Kidney glomerular epithelial cell (primary cell): ENCODE measurements around the gene OR2T6.
"Not testable (repeated sequence)": the region's sequence is repeated elsewhere in the genome, so short reads cannot be mapped to it uniquely, and the experiment has no call there.

Source experiments
- DNase-seq: peaks from one replicate; lab custom pipeline; 2025; lab: John Stamatoyannopoulos, UW

The OR2T6 gene, protein sequence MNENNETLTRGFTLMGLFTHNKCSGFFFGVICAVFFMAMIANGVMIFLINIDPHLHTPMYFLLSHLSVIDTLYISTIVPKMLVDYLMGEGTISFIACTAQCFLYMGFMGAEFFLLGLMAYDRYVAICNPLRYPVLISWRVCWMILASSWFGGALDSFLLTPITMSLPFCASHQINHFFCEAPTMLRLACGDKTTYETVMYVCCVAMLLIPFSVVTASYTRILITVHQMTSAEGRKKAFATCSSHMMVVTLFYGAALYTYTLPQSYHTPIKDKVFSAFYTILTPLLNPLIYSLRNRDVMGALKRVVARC

DNA sequence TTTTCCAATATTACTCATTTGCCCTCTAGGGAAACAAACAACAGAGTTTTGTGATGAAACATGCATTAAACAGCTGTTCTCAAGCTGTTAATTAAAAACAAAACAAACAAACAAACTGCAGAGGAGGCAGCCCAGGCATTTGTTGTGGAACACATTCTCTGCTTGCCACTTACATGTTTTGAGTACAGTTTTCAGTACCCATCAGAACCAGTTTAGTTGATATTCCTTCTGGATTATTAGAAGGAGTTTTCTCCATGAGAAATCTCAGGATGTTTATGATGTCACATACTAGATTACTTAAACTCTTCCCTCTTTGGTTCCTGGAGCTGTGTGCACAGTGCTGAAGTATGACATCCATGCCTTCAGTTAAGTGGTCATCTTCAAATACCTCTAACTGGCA lies at the start of gene OR2T6:
TSS of gene OR2T6 (plus strand) at position 301 of the 400 bp plus-strand sequence. CDS start 11,863 bp downstream, outside the sequence.
- DNase-seq = no peak

DNA sequence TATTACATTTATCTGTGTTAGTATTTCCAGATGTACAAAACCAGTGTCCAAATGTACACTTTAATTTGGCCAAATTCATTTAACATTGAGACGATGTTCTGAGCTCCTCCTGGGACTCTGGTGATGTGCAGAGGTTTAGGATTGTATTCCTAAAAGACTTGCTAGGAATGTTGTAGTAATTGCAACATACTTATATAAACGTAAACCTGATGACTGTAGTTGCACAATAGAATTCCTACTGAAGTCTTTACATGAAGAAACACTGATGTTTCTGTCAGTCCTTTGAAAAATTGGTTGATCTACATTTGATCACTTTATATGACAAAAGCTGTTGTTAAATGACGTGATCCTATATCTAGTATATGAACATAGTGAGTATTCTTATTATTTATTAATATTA lies 32.1 kb upstream of the OR2T6 start:
- DNase-seq = no peak

DNA sequence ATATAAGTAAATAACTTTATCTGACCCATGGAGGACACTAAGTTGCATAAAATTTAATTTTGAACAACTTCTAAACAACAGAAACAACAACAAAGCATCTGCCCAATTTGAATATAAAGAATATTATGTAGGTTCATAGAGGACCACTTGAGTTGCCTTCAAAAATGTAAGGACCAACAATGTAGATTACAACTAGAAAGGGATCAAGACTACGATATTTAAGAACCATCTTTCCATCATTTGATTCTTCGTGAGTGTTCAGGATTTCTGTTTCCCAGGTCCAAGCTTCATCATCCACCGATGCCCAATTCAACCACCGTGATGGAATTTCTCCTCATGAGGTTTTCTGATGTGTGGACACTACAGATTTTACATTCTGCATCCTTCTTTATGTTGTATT lies 27.1 kb upstream of the OR2T6 start, which contains the start of gene OR14C36:
TSS of gene OR14C36 (plus strand) at position 301 of the 400 bp plus-strand sequence. CDS start at position 301, 0 bp downstream.
- DNase-seq = no peak

DNA sequence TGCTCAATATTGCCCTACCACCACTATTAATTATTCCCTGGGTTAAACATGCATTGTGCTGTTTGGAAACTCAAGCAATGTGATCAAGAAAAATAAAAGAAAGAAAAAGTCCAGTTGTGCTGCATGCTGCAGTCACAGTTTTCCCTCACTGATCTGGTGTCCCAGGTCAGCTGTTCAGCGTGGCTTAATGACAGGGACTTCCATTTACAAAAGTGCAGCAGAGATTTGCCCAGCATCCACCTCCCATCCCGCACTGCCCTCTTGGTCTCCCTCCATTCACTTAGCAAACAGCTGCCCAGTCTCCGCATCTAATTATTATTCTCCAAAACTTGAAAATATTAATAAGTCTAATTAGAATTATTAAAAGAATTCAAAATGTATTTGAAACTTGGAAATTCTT lies 16.1 kb upstream of the OR2T6 start:
- DNase-seq = no peak

DNA sequence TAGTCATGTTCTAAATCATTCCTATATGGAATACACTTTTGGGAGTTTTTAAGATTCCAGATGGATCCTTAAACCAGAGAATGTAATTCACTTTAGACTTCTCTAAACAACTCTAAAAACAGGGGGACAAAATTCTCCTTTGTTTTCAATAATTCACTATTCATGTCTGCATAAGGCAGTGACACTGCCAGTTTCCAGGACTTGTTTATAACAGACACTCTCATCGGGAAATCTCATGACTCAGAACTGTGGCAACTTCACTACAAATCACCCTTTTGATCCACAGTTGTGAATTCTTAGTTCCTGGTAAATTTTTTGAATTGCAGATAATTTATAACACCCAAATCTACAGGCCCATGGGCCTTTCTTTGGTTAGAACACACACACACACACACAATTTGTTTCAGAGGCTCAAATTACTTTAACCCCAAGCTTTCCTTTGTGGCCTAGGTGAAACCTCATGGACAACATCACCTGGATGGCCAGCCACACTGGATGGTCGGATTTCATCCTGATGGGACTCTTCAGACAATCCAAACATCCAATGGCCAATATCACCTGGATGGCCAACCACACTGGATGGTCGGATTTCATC lies 14.3 kb upstream of the OR2T6 start, which contains the start of gene OR2T4:
TSS of gene OR2T4 (plus strand) at position 545 of the 595 bp plus-strand sequence. CDS start at position 545, 0 bp downstream.
- DNase-seq = no peak

DNA sequence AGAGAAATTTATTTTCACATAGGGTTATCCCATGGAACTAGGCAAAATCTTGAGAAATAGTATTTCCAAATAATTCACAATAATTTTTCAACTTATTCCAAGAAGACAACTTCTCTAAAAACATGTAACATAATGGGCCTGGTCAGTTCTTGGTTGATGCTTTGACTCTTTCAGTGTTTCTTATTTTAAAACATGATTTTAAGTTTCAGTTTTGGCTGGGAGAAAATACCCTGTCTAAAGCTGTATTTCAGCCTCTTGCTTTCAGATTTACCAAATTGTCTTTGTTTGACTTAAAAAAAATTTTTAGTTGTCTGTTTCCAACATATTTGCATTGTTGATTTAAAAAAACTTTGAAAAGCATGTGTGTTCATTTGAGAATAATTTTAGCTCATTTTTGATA lies 8.9 kb upstream of the OR2T6 start:
- DNase-seq = no peak

DNA sequence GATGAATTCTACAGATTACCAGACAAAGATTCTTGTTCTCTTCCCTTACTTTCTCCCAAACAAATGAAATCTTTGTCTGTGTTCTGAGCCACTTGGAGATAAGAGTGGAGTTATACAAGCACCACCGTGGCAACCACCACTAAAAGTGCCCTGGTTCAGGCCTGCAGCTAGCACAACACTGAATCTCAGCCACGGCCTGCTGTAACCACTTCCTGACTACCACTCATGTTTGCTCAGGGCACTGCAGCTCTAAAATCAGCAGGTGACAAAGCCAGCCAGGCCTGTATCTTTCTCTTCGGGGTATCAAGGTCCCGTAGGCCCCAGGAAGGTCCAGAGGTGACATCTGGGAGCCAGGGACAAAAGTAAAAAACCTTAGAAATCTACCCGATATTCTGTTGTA lies 3.2 kb upstream of the OR2T6 start:
- DNase-seq = no peak

DNA sequence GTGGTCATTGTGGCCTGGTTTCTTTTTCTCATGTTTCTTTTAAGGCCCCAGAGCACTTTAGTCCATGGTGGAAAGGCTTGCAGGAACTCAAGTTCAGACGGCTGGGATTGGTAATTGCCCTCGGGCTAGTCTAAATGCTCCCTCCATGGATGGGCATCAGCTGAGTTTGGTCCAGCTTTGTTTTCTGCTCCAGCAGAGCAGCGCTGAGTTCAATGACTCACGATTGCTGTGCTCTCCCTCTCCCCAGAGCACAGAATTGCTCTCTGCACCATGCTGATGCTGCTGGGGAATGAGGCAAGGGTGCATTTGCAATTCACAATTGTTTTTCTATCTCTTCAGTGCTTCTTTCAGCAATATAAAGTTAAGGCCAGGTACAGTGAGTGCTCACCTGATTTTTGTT lies 1.8 kb upstream of the OR2T6 start:
- DNase-seq = no peak

DNA sequence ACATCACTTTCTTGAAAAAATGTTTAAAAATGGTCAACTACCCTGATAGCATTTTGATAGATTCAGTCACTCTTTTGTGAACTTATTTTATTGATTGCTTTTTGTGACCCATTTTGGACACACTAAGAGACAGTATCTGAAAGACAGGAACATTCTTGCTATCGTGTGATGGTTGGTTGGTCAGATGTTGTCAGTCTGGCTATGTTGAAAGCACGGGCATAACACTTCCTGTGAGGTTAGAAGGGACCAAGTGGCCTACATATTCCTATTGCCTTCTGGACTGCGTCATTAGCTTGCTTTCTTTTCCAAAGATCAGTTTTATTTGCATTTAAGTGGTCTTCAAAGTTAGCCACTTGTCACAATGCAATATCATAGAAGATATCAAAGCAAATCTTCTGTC lies 1.4 kb downstream of the OR2T6 start:
- DNase-seq = no peak

DNA sequence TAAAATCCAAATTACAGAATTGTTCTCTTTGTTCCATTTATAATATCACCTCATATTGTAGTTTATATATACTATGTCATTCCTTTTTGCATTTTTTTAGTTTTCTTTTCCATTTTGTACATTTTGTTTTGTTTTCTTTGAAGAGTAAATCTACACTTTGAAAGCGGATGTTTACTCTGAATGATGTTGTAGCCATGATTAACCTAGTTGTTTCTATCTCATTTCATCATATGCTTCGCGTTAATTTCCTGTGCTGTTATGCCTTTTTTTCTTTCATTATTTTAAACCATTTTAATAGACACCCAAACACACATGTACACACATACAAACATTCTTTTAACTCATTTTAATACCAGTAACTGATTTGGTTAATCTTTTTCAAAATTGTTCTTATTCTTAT lies 5.3 kb downstream of the OR2T6 start:
- no peak for DNase-seq

DNA sequence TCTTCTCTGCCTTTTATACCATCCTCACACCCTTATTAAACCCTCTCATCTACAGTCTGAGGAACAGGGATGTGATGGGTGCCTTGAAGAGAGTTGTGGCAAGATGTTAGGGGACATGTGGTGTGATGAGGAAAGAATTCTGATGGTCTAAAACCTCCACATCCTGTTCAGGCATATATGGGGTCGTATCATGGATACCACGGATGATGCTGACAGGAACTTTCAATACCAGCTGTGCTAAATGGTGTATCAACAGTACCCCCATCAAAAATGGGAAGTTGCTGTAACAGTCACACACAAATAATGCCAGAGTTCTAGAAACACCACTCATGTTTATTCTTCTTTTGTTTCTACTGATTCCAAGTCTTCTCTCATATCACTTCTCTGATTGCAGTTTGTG lies 12.9 kb downstream of the OR2T6 start:
- DNase-seq = no peak

DNA sequence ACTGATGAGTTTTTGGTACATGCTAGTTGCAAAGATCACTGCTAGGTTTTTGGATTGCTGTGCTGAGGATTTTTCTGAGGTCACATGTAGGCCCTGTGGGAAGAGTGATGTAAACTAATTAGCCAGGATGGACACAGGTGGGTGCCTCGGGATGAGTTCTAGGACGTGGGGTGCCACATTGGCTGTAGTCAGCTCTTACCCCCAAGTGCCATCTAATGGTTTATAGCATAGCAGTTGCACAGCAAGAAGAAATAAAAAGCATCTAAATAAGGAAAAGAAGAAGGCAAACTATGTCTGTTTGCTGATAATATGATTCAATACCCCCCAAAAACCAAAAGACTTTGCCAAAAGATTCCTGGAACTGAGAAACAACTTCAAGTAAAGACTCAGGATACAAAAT lies 17.5 kb downstream of the OR2T6 start:
- no peak for DNase-seq

DNA sequence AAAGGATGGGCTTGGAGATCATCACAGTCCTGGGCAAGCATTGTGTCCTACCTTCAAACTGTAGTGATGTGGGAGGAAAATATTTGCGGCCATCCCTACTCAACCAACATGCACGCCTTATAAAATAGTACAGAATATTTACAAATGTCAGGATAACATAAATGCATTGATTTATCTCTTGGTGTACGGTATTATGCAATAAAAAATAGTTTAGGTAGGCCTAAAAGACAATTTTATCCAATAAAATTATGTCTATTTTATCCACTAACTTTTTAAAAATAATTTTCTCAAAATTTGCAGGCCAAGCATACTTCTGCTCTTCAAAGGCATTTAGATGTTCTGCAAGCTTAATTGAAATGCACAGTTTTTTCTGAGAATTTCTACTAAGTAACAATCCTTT lies 27.2 kb downstream of the OR2T6 start, which contains the start of gene OR2T1:
TSS of gene OR2T1 (plus strand) at position 301 of the 400 bp plus-strand sequence. CDS start 3,100 bp downstream, outside the sequence.
- DNase-seq = no peak

DNA sequence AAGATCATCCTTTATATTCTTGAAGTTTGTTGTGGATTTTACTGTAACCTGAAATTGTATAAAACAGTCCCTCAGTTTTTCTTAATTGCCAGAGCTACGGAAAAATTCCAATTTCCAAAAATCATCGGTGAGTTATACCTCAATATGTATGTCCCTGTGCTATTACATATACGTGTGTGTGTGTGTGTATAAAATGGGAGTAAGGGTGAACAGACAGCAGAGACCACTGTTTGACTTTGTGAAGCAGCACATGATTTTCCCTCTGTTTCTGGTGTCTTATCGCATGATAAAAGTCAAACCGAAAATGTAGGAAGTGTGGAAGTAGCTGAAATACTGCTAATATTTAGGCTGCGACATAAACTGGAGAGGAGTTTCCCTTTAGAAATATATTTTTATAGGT lies 28.5 kb downstream of the OR2T6 start:
- no peak for DNase-seq

DNA sequence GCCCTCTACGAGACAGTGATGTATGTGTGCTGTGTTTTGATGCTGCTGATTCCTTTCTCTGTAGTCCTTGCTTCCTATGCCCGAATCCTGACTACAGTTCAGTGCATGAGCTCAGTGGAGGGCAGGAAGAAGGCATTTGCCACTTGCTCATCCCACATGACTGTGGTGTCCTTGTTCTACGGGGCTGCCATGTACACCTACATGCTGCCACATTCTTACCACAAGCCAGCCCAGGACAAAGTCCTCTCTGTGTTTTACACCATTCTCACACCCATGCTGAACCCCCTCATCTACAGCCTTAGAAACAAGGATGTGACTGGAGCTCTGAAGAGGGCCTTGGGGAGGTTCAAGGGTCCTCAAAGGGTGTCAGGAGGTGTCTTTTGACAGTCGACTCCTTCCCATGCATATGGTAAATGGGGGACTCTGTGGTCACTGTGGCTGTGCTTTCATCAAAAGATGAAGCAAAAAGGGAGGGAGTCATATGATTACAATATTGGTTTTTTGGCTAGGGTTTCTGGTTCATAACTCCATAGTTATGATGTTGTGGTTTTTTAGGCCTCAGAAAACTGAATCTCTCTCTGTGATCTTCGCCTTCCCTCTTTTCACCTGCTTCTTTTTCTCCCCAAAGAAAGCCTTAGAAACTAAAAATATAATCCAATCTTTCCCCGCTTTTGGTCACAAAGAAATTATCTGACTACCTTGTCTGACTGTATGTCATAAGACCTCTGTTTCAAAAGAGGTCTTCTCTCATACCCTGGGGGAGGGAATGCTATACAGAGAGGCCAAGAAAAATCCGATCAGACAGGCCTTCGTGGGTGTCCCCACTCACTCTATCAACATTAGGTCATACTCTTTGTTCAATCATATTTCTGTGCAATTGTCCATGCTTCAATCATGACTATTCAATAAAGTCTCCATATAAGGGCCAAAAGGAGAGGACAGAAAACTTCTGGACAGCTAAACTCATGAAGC lies 31.5 kb downstream of the OR2T6 start:
- DNase-seq = no peak

DNA sequence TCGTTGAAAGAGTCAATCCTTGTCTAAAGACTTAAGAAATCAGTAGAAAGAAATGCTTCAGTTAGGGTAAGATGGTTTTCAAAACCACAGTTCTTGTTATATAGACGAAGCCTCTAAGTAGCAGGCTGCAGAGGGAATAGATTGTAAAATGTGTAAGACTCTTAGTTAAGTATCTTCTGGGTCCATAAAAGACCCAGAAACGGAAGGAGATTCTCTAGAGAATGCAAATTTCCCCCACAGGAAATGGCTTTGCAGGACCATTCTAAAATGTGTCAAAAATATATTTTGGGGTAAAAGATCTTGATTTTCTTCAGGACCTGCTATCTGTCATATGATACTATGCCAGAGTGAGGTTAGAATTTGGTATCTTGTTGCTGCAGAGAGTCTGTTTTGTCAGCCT lies 40.7 kb downstream of the OR2T6 start:
- DNase-seq = no peak

DNA sequence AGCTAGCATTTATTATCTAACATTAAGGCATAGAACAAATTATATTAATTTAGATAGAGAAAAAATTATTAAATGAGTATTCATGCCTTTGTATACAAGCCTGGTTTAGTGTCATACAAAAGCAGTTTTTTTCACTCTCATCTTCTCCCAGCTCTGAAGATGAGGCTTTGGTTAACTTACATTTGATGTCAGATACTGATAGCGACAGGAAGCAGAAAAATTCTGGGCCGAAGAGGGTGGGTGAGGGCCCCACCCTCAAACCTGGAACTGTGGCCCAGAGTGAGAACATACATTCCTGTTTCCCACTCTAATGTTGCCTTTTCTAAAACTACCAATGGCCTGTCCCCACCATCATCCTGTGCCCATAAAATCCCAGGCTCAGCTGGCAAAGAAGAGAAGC lies 42.3 kb downstream of the OR2T6 start:
- no peak for DNase-seq

DNA sequence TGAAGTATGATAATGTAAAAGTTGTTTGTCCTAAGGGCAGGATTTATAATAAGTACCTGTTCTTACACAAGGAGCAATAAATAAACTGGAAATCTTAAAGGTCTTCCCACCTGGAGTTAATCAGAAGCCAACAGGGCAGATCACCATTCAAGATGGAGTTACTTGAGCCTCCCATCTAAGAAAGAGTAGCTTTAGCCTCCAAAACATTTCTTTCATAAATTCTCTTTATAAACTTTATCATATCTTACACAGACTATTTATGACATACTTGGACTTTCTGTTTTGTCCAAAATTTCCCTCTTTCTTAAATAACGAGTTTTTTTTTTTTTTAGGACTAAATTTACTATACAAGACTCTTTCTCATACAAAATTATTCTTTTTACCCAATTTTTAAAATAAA lies 45.8 kb downstream of the OR2T6 start:
- no peak for DNase-seq

DNA sequence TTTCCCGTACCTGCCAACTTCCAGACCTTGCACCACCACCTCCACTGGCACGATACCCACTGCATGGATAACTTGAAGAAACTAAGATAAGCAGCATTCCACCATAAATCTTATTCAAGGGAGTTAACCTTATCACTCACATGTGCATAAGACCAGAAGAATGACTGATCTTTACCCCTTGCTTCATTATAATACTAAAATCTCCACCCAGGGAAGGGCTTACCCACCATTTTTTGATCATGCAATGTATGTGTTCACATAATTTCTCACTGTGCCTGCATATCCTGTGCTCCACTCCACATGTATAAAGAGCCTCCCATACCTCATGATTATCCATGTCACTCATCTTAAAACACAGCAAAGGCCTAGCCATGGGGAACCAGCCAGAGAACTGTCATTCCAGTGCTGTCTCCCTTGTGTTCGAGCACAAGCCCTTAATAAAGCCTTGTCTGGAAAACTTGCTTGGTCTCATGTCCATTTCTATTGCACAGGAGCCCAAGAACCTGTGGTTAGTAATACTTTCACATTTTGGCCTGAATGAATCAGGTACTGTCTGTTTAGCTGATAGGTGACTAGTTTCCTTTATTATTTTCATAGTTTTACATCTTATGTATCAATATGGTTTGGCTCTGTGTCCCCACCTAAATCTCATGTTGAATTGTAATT lies 52.1 kb downstream of the OR2T6 start:
- not testable (repeated sequence) for DNase-seq

DNA sequence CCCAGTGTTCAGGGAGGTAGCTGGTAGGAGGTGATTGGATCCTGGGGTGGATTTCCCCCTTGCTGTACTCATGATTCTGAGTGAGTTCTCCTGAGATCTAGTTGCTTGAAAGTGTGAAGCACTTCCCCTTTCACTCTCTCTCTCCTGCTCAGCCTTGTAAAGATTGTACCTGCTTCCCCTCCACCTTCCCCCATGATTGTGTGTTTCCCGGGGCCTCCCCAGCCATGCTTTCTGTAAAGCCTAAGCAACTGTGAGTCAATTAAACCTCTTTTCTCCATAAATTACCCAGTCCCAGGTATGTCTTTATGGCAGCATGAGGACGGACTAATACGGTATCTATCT lies 52.6 kb downstream of the OR2T6 start:
- not testable (repeated sequence) for DNase-seq

DNA sequence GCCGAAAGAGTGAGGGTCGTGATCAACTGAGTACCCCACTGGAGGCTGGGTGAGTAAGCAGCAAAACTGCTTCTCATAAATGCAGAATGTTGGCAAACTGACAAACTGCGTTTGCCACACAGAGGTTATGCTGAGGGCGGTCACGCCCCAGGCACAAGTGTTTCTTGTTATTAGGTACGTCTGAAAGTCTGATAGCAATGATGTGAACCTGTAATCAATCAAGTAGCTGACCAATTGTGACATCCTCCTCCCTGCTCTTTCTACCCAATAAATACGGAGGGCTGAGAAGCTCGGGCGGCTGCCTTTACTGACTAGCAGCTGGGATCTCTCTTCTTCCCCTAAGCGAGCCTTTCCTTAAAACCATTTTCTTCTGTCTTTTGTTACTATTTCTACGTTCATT lies 56.1 kb downstream of the OR2T6 start:
- not testable (repeated sequence) for DNase-seq

DNA sequence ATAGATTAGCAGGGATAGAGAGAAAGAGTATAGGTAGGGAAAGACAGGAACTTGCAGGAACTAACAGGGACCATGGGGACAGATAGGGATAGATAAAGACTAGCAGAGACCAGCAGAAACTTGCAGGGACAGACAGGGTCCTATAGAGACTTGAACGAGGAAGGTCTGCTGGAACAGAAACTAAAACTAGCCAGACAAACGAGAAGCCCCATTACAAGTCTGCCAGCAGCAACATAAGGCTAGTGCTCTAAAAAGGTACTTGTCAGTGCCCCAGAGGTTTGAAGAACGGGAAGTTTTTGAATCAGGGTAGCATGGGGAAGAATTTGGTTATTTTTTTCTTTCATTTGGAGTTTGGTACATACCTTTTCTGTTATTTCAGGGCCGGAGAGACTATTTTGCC lies 56.7 kb downstream of the OR2T6 start:
- not testable (repeated sequence) for DNase-seq
